ENCODE measurements around the gene PTPRCAP. TPM values are rescaled to one million over a fixed set of nuclear protein-coding genes. Genes with fewer than 3 reads are reported as not detected.

The PTPRCAP gene
- total and polyA plus RNA-seq, 9 of the 15 experiments (the other 6 are each of a cell fraction or from before 2014, with no cell fraction given): 0.22 to 2.0 (median 1.1) TPM; not detected in 4

DNA sequence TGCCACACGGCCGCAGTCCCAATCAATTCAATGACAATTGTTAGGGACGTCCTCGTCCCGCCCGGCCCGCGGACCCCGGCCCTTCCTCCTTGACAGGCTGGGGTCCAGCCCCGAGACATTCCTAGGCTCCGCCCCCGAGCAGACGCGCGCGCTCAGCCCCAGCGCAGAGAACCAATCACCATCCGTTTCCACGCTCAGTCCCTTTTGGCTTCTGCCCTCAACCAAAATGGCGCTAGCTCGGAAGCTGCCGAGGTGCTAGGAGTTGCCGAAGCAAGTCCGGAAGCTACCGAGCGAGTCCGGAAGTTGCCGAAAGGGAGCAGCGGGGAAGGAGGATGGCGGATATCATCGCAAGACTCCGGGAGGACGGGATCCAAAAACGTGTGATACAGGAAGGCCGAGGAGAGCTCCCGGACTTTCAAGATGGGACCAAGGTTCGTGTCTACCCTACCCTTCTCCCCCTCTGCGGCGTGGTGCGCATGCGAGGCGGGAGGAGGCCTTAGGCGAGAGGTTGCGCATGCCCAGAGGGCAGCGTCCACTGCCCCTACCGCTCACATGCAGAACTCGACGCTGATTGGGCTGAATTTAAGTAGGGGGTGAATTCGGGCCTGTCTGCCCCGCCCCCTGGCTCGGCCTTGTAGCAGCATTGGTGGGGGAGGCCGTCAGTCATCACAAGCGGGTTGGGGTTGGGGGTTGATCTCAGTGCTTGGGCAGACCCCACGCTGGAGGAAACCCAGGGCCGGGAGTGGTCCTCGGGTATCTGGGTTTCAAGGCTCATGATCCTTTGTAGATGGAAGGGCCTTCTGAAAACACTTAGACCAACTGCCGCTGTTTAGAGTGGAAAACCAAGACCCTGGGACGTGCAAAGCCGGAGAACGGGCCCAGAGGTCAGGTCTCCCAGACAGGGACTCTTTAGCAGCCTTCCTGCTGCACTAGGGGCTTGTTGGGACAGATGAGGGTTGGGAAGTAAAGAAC, 45.6 kb upstream of the PTPRCAP start, which contains the start of gene AIP (continued):
- TF ChIP-seq HSF4 (CRISPR knock-in tag; IDR thresholded peaks at IDR 0.05; ENCODE audit: borderline replicate concordance) (no peak), RBBP5 (IDR thresholded peaks at IDR 0.05; ENCODE audit: borderline replicate concordance, insufficient read depth, low read length, poor library complexity, severe bottlenecking) (peak; percentile 28), HDAC2 (IDR thresholded peaks at IDR 0.05) (peak; percentile 84; the same call in 1 of the 2 replicates), GATA2 (CRISPR knock-in tag; IDR thresholded peaks at IDR 0.05) (no peak), CREM (IDR thresholded peaks at IDR 0.05; ENCODE audit: low read depth) (peak; percentile 81), ZNF79 (CRISPR knock-in tag; IDR thresholded peaks at IDR 0.05; ENCODE audit: low read depth) (no peak), TEAD1 (CRISPR knock-in tag; IDR thresholded peaks at IDR 0.05) (peak in 1 of 2 experiments; percentile 99; a peak in 2 of 4 replicates), POLR2AphosphoS5 (IDR thresholded peaks at IDR 0.05; ENCODE audit: control insufficient read depth, insufficient read depth, low read depth, low read length) (peak; percentile 50; the same call in 1 of the 2 replicates), RFX5 (IDR thresholded peaks at IDR 0.05; ENCODE audit: low read depth, low read length) (no peak), SP2 (IDR thresholded peaks at IDR 0.05; ENCODE audit: extremely low read depth, low read depth, low read length, poor library complexity, severe bottlenecking) (peak; percentile 60), CBX3 (IDR thresholded peaks at IDR 0.05; ENCODE audit: borderline replicate concordance in 1 of 2, low read length in 2 of 2) (peak in 1 of 2 experiments; percentile 100; a peak in 2 of 3 replicates), POLR2B (IDR thresholded peaks at IDR 0.05; ENCODE audit: low read depth, partially characterized antibody) (peak; percentile 75), MAFK (IDR thresholded peaks at IDR 0.05; ENCODE audit: low read length) (no peak), KDM5B (IDR thresholded peaks at IDR 0.05; ENCODE audit: insufficient replicate concordance, low read depth, low read length) (peak; percentile 30), POU5F1 (IDR thresholded peaks at IDR 0.05; ENCODE audit: borderline replicate concordance, low read depth, low read length, partially characterized antibody) (no peak)
- TF ChIP-seq, protein P1, sequence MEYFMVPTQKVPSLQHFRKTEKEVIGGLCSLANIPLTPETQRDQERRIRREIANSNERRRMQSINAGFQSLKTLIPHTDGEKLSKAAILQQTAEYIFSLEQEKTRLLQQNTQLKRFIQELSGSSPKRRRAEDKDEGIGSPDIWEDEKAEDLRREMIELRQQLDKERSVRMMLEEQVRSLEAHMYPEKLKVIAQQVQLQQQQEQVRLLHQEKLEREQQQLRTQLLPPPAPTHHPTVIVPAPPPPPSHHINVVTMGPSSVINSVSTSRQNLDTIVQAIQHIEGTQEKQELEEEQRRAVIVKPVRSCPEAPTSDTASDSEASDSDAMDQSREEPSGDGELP (CRISPR knock-in tag; IDR thresholded peaks at IDR 0.05; ENCODE audit: borderline replicate concordance): peak; percentile 96
- TF ChIP-seq, protein P2, sequence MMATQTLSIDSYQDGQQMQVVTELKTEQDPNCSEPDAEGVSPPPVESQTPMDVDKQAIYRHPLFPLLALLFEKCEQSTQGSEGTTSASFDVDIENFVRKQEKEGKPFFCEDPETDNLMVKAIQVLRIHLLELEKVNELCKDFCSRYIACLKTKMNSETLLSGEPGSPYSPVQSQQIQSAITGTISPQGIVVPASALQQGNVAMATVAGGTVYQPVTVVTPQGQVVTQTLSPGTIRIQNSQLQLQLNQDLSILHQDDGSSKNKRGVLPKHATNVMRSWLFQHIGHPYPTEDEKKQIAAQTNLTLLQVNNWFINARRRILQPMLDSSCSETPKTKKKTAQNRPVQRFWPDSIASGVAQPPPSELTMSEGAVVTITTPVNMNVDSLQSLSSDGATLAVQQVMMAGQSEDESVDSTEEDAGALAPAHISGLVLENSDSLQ (IDR thresholded peaks at IDR 0.05): peak; percentile 99
- TF ChIP-seq, protein P3, sequence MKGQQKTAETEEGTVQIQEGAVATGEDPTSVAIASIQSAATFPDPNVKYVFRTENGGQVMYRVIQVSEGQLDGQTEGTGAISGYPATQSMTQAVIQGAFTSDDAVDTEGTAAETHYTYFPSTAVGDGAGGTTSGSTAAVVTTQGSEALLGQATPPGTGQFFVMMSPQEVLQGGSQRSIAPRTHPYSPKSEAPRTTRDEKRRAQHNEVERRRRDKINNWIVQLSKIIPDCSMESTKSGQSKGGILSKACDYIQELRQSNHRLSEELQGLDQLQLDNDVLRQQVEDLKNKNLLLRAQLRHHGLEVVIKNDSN (CRISPR knock-in tag; IDR thresholded peaks at IDR 0.05): peak; percentile 75
- TF ChIP-seq, protein P4, sequence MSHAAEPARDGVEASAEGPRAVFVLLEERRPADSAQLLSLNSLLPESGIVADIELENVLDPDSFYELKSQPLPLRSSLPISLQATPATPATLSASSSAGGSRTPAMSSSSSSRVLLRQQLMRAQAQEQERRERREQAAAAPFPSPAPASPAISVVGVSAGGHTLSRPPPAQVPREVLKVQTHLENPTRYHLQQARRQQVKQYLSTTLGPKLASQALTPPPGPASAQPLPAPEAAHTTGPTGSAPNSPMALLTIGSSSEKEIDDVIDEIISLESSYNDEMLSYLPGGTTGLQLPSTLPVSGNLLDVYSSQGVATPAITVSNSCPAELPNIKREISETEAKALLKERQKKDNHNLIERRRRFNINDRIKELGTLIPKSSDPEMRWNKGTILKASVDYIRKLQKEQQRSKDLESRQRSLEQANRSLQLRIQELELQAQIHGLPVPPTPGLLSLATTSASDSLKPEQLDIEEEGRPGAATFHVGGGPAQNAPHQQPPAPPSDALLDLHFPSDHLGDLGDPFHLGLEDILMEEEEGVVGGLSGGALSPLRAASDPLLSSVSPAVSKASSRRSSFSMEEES (CRISPR knock-in tag; IDR thresholded peaks at IDR 0.05): no peak
- TF ChIP-seq, protein P5, sequence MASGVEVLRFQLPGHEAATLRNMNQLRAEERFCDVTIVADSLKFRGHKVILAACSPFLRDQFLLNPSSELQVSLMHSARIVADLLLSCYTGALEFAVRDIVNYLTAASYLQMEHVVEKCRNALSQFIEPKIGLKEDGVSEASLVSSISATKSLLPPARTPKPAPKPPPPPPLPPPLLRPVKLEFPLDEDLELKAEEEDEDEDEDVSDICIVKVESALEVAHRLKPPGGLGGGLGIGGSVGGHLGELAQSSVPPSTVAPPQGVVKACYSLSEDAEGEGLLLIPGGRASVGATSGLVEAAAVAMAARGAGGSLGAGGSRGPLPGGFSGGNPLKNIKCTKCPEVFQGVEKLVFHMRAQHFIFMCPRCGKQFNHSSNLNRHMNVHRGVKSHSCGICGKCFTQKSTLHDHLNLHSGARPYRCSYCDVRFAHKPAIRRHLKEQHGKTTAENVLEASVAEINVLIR (CRISPR knock-in tag; IDR thresholded peaks at IDR 0.05): 0 out of 2 replicates have a peak, but pooled peaks have one; percentile 8
